Stimulated activated CD4-positive, alpha-beta T cell treated with anti-CD3 and anti-CD28 coated beads, Interleukin-4, amount 100 ng/mL, for 24 hours (primary cell): Measurements from ENCODE around the gene JAKMIP3.

Experiments used
- DNase-seq: peaks from one replicate; pipeline ENCODE4 v3.0.0-alpha.2; 2020

JAKMIP3 gene

DNA sequence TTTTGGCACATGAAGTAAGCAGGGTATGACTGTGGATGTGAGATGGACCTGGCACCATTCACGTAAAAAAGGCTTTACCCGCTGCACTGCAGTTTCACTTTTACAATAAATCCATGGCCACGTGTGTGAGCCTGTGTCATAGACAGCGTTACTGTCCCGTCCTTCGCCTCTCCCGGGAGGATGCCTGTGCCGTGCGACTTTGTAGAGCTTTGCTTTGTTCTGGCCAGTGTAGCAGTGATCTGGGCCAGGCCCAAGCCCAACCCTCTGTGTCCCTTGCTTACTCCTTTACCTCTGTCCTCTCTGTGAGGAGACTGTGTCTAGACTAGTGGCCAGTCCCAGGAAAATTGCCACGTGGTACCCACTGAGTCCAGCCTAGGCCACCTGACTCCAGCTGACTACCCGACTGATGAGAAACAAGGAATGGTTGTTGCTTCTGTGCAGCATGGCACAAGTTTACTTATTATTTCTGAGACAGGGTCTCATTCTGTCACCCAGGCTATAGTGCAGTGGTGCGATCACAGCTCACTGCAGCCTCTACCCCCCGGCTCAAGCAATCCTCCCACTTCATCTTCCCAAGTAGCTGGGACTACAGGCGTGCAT is 48.1 kb downstream of the JAKMIP3 start:
- no peak for DNase-seq

DNA sequence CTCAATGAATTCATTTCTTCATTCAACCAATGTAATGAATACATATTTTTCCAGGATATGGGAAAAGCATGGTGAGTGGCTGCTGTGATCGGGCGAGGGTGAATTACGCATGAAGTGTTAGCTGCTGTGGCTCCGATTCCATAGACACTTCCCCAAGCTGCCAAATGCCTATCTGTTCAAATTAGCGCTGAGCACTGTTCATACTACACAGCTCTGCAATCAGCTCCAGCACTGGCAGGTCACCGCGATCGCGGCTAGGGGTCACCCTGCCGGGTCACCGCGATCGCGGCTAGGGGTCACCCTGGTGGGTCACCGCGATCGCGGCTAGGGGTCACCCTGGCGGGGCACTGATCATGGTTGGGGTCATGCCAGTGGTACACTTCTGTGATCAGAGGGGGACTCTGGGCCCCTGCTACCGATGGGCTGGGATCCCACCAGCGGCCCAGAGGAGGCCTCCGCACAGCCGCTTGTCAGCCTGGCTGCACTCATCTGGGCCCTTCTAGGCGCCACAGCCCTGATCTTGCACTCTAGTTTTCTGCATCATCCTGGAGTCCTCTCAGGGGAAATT is 49.3 kb downstream of the JAKMIP3 start:
- DNase-seq, result no peak
